WI38 (cell line): ENCODE data around the gene BABAM2.

Experiments
- H3K4me3 ChIP-seq: 2 replicates; pipeline ENCODE4 v1.5.1; 2011; ENCODE audit warnings: low read depth, mild to moderate bottlenecking, control low read depth, low read length
- TF ChIP-seq, protein P1 (sequence below): IDR thresholded peaks from 2 replicates; pipeline ENCODE4 v1.5.1; 2012; ENCODE audit warnings: low read depth, mild to moderate bottlenecking, control low read depth, low read length

The BABAM2 gene

DNA sequence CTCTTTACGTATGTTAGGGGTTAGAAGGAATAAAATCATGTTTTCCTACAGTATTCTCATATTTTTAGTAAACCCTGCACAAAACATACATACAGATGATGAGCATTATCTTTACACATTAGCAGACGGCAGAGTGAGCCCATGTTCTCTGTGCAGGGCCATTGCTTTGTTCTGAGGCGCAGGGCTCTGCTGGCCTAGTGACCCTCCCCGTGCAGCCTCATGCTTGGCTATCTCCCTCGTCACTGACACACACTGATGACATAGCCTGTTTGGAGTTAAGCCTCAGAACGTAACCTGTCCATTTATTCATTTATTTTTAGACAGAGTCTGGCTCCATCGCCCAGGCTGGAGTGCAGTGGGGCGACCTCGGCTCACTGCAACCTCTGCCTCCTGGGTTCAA, 386.3 kb downstream of the BABAM2 start:
- TF ChIP-seq, protein P1, sequence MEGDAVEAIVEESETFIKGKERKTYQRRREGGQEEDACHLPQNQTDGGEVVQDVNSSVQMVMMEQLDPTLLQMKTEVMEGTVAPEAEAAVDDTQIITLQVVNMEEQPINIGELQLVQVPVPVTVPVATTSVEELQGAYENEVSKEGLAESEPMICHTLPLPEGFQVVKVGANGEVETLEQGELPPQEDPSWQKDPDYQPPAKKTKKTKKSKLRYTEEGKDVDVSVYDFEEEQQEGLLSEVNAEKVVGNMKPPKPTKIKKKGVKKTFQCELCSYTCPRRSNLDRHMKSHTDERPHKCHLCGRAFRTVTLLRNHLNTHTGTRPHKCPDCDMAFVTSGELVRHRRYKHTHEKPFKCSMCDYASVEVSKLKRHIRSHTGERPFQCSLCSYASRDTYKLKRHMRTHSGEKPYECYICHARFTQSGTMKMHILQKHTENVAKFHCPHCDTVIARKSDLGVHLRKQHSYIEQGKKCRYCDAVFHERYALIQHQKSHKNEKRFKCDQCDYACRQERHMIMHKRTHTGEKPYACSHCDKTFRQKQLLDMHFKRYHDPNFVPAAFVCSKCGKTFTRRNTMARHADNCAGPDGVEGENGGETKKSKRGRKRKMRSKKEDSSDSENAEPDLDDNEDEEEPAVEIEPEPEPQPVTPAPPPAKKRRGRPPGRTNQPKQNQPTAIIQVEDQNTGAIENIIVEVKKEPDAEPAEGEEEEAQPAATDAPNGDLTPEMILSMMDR = no peak
- H3K4me3 ChIP-seq = no peak overlapping the region

DNA sequence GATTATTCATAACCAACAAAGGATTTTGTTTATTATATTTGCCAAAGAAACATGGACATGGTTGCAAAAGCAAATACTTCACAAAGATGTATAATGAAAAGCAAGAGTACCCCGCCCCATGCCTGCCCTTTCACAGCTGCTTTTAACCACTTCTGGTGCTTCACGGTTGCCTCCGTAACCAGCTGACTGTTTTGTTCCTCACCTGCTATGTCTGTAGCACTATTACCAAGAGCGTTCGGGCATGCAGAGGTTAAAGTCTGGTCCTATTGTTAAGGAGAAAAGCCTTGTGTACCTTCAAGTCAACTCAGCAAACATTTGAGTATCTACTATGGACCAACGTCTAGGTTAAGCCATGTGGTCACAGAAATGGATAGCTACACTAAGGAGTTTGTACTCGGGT, 386.9 kb downstream of the BABAM2 start:
- TF ChIP-seq, protein P1 = no peak

GRCh38 chr2:28279371-28279770, 388.8 kb downstream of the BABAM2 start:
- TF ChIP-seq, protein P1 = no peak
- no peak overlapping the region for H3K4me3 ChIP-seq

More for the DNA sequence above, 386.9 kb downstream of the BABAM2 start:
- no peak overlapping the region for H3K4me3 ChIP-seq

DNA sequence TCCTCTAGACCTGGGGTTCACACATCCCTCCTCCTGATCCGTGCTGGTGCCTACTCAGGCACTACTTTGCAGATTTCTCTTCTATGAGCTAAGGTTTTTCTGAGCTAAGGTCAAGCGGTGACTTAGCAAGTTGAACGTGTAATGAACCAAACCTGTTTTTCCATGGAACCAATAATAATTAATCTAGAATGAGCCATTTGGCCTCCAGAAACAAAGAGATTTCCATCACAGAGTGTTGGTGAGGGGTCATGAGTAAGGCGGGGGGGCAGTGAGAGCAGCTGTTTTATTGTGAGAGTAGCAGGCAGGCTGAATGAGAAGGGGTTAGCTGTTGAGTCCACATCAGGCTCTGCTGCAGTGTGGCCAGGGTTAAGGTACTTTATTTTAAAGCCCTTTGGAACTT, 390.1 kb downstream of the BABAM2 start:
- H3K4me3 ChIP-seq = no peak overlapping the region
- TF ChIP-seq, protein P1 = no peak

GRCh38 chr2:28281739-28282138, 391.2 kb downstream of the BABAM2 start:
- no peak overlapping the region for H3K4me3 ChIP-seq
- TF ChIP-seq, protein P1 = no peak

- TF ChIP-seq, protein P1 = no peak
- H3K4me3 ChIP-seq = no peak overlapping the region
Observed at GRCh38 chr2:28282248-28282647, 391.7 kb downstream of the BABAM2 start.

GRCh38 chr2:28282861-28283646, 392.5 kb downstream of the BABAM2 start:
- H3K4me3 ChIP-seq = no peak overlapping the region
- TF ChIP-seq, protein P1 = no peak
